HepG2 (cell line): ENCODE results near the gene CEP63. TPM values are rescaled to one million over a fixed set of nuclear protein-coding genes. Genes with fewer than 3 reads are reported as not detected.

ENCODE experiments used
- ATAC-seq: fragments of 200-7000 bp; cut with Tn5 transposase; 3 replicates; pipeline ENCODE4 v1.9.1; 2020; ENCODE audit warnings: mild to moderate bottlenecking, moderate library complexity
- BruUV-seq: library from RNA; stranded (reverse); fragments of 400-500 nt; replicated peaks from 2 replicates; lab custom pipeline; 2021; lab: Mats Ljungman, UMichigan
- CTCF ChIA-PET: fragments of 300-600 bp; formaldehyde crosslinking; extraction: SDS; loops from one replicate; lab custom pipeline; 2021; ENCODE audit warnings: low total read pairs, inconsistent platforms, low intra/inter-chr PET ratio; lab: Yijun Ruan, JAX
- POLR2A ChIA-PET: fragments of 350-600 bp; sonication (Branson Sonifier 250); formaldehyde crosslinking; loops from one replicate; lab custom pipeline; 2020; ENCODE audit warnings: antibody characterized with exemption, inconsistent platforms; lab: Yijun Ruan, JAX
- DNase-seq: peaks from one replicate; pipeline ENCODE4 v3.0.0-alpha.2; 2015; ENCODE audit warnings: low spot score
- FAIRE-seq: peaks from 3 replicates; lab custom pipeline; 2011; peaks lifted over from hg19 to GRCh38; lab: Jason Lieb, UNC
- H2AFZ ChIP-seq: one replicate; pipeline ENCODE4 v1.6.1; 2011; ENCODE audit warnings: low read length, inconsistent platforms
- H3K27ac ChIP-seq: fragments of 300-600 bp; 3 replicates; pipeline ENCODE4 v1.8.0; 2011; ENCODE audit warnings: mixed run types, mild to moderate bottlenecking, mixed read lengths, low read length, inconsistent platforms; ENCODE audit not compliant: insufficient read depth; ENCODE audit errors: extremely low read length
- H3K27me3 ChIP-seq, 2 experiments: fragments of 200-600 bp in 1 of 2; 2 replicates in 1 of 2; 3 replicates in 1 of 2; pipeline versions ENCODE4 v1.6.0 to v1.8.0; 2011; ENCODE audit warnings: low read length in 2 of 2, mild to moderate bottlenecking in 2 of 2, moderate library complexity in 2 of 2, inconsistent platforms in 1 of 2; ENCODE audit not compliant: insufficient read depth in 2 of 2, control insufficient read depth in 1 of 2
- H3K36me3 ChIP-seq, 2 experiments: fragments of 200-600 bp in 1 of 2; replicated peaks in 1 of 2; 2 replicates in 1 of 2; 3 replicates in 1 of 2; pipeline versions ENCODE4 v1.5.1 to v1.8.0; 2011; ENCODE audit warnings: low read length in 2 of 2, inconsistent platforms in 1 of 2; ENCODE audit not compliant: insufficient read depth in 2 of 2, control insufficient read depth in 1 of 2
- H3K4me1 ChIP-seq: 2 replicates; pipeline ENCODE4 v1.5.1; 2012; ENCODE audit warnings: low read length, inconsistent platforms; ENCODE audit not compliant: insufficient read depth
- H3K4me2 ChIP-seq: 2 replicates; pipeline ENCODE4 v1.6.0; 2011; ENCODE audit warnings: low read depth, low read length, inconsistent platforms
- H3K4me3 ChIP-seq, 3 experiments: fragments of 200-600 bp in 1 of 3; sonication (generic), shearing (Covaris generic) in 1 of 3; replicated peaks in 1 of 3; 2 replicates each; pipeline ENCODE4 v1.5.1; 2011 to 2016; ENCODE audit warnings: low read length in 3 of 3, inconsistent platforms in 2 of 3, low read depth in 2 of 3, mild to moderate bottlenecking in 2 of 3, control low read depth in 1 of 3, mixed read lengths in 1 of 3; ENCODE audit not compliant: insufficient read depth in 1 of 3
- H3K79me2 ChIP-seq: one replicate; pipeline ENCODE4 v1.6.1; 2011; ENCODE audit warnings: low read length, inconsistent platforms; ENCODE audit not compliant: insufficient read depth
- H3K9ac ChIP-seq: 2 replicates; pipeline ENCODE4 v1.6.0; 2011; ENCODE audit warnings: mild to moderate bottlenecking, low read depth, low read length, inconsistent platforms; ENCODE audit not compliant: insufficient read depth
- H3K9me3 ChIP-seq: 2 replicates; pipeline ENCODE4 v1.5.1; 2012; ENCODE audit warnings: mild to moderate bottlenecking, low read length
- H4K20me1 ChIP-seq: 2 replicates; pipeline ENCODE4 v1.6.0; 2011; ENCODE audit warnings: inconsistent platforms, mild to moderate bottlenecking, low read length, moderate library complexity; ENCODE audit not compliant: insufficient read depth
- FOXO4 ChIP-seq: sonication (generic); formaldehyde crosslinking; conservative IDR thresholded peaks from 2 replicates; pipeline ENCODE4 v1.8.1; 2023; ENCODE audit warnings: missing genetic modification reagents
- GABPB1 ChIP-seq: IDR thresholded peaks from 2 replicates; pipeline ENCODE4 v1.6.1; 2016; ENCODE audit warnings: mild to moderate bottlenecking, missing genetic modification reagents, moderate library complexity, missing compliant biosample characterization
- HDAC6 ChIP-seq: fragments of 200-600 bp; sonication (generic); IDR thresholded peaks from 2 replicates; pipeline ENCODE4 v1.7.0; 2017; ENCODE audit warnings: mild to moderate bottlenecking, antibody characterized with exemption, low read length, low read depth
- HOXA9 ChIP-seq: sonication (generic); formaldehyde crosslinking; IDR thresholded peaks from 2 replicates; pipeline ENCODE4 v1.8.1; 2022; ENCODE audit warnings: missing genetic modification reagents, mild to moderate bottlenecking, moderate library complexity, borderline replicate concordance
- KDM1A ChIP-seq: IDR thresholded peaks from 2 replicates; pipeline ENCODE4 v1.6.1; 2016; ENCODE audit warnings: missing compliant biosample characterization
- KLF9 ChIP-seq: IDR thresholded peaks from 2 replicates; pipeline ENCODE4 v1.6.1; 2016; ENCODE audit warnings: low read depth
- KMT2B ChIP-seq: IDR thresholded peaks from 2 replicates; pipeline ENCODE4 v1.6.1; 2016; ENCODE audit warnings: missing genetic modification reagents, missing compliant biosample characterization
- SNAPC5 ChIP-seq: sonication (generic); formaldehyde crosslinking; IDR thresholded peaks from 2 replicates; pipeline ENCODE4 v1.8.1; 2023; ENCODE audit warnings: mild to moderate bottlenecking, missing genetic modification reagents, borderline replicate concordance
- SPEN ChIP-seq: sonication (generic); formaldehyde crosslinking; IDR thresholded peaks from 2 replicates; pipeline ENCODE4 v1.5.1; 2020; ENCODE audit warnings: low read depth, mild to moderate bottlenecking, missing genetic modification reagents
- TBL1XR1 ChIP-seq: fragments of 150-350 bp; IDR thresholded peaks from 2 replicates; pipeline ENCODE4 v1.6.1; 2014; ENCODE audit warnings: borderline replicate concordance, low read length; ENCODE audit not compliant: partially characterized antibody
- TFDP2 ChIP-seq: sonication (generic); formaldehyde crosslinking; IDR thresholded peaks from 2 replicates; pipeline ENCODE4 v1.4.0; 2020; ENCODE audit warnings: missing genetic modification reagents
- THYN1 ChIP-seq: sonication (generic); formaldehyde crosslinking; IDR thresholded peaks from 2 replicates; pipeline ENCODE4 v1.8.1; 2023; ENCODE audit warnings: low read depth, mild to moderate bottlenecking, moderate library complexity, missing genetic modification reagents, borderline replicate concordance
- TOPORS ChIP-seq: sonication (generic); formaldehyde crosslinking; IDR thresholded peaks from 2 replicates; pipeline ENCODE4 v1.8.0; 2023; ENCODE audit warnings: mild to moderate bottlenecking, missing genetic modification reagents
- ZNF180 ChIP-seq: sonication (generic); formaldehyde crosslinking; IDR thresholded peaks from 2 replicates; pipeline ENCODE4 v1.4.0; 2020; ENCODE audit warnings: low read depth, missing genetic modification reagents, borderline replicate concordance
- ZNF337 ChIP-seq: sonication (generic); formaldehyde crosslinking; IDR thresholded peaks from 2 replicates; pipeline ENCODE4 v1.5.1; 2020; ENCODE audit warnings: missing genetic modification reagents, low read depth, mild to moderate bottlenecking, borderline replicate concordance
- ZNF432 ChIP-seq: sonication (generic); formaldehyde crosslinking; IDR thresholded peaks from 2 replicates; pipeline ENCODE4 v1.5.0; 2020; ENCODE audit warnings: missing genetic modification reagents, mild to moderate bottlenecking, borderline replicate concordance
- ZNF496 ChIP-seq: sonication (generic); formaldehyde crosslinking; IDR thresholded peaks from 2 replicates; pipeline ENCODE4 v1.8.1; 2023; ENCODE audit warnings: mild to moderate bottlenecking, moderate library complexity, missing genetic modification reagents; ENCODE audit not compliant: insufficient replicate concordance
- ZNF644 ChIP-seq: IDR thresholded peaks from 2 replicates; pipeline ENCODE4 v1.6.1; 2016; ENCODE audit warnings: low read depth
- ZNF816 ChIP-seq: sonication (generic); formaldehyde crosslinking; IDR thresholded peaks from 2 replicates; pipeline ENCODE4 v1.8.0; 2022; ENCODE audit warnings: missing genetic modification reagents, mild to moderate bottlenecking, borderline replicate concordance
- WGBS: methylation state at CpG from one replicate; pipeline ENCODE4 v1.1.6; 2017; ENCODE audit warnings: low lambda C conversion rate; 5-methylcytosine and 5-hydroxymethylcytosine counted together
- in situ Hi-C: cut with HindIII; loops from 2 replicates; pipeline ENCODE4 v1.10.0; 2017; ENCODE audit warnings: low pct_unique_long_range_greater_than_20kb; ENCODE audit not compliant: extremely low pct_ligation_motif_present
- intact Hi-C: fragments of 100-400 bp; cut with micrococcal nuclease; formaldehyde crosslinking; loops from one replicate; pipeline ENCODE4 v1.10.0; 2022; ENCODE audit not compliant: unreplicated experiment
- polyA plus RNA-seq, 8 experiments: library from polyadenylated mRNA; depleted of rRNA in 3 of 8; stranded (reverse) in 7 of 8; unstranded in 1 of 8; fragments of >200 nt; fragmentation: Illumina TruSeq in 4 of 8; extraction: Trizol in 4 of 8; gene quantifications; 2 replicates each; pipeline versions ENCODE4 v1.2.1 to v1.2.3, GENCODE V29; 2011 to 2016; ENCODE audit warnings: low read depth in 4 of 8, missing spikeins in 1 of 8, mixed read lengths in 1 of 8; ENCODE audit not compliant: insufficient read depth in 1 of 8
- total RNA-seq, 5 experiments: library from RNA; depleted of rRNA; stranded (reverse); fragments of >200 nt; fragmentation: Illumina TruSeq; extraction: Trizol; gene quantifications; 2 replicates each; pipeline ENCODE4 v1.2.3, GENCODE V29; 2016; ENCODE audit warnings: low read depth in 1 of 5
- TF ChIP-seq, protein P1 (sequence below): sonication (generic); formaldehyde crosslinking; IDR thresholded peaks from 2 replicates; pipeline ENCODE4 v1.5.0; 2020; ENCODE audit warnings: mild to moderate bottlenecking, missing genetic modification reagents

The CEP63 gene
- total and polyA plus RNA-seq, 2 of the 13 experiments (the other 11 are each of a cell fraction or from before 2014, with no cell fraction given) = 7.2 to 18.4 TPM

DNA sequence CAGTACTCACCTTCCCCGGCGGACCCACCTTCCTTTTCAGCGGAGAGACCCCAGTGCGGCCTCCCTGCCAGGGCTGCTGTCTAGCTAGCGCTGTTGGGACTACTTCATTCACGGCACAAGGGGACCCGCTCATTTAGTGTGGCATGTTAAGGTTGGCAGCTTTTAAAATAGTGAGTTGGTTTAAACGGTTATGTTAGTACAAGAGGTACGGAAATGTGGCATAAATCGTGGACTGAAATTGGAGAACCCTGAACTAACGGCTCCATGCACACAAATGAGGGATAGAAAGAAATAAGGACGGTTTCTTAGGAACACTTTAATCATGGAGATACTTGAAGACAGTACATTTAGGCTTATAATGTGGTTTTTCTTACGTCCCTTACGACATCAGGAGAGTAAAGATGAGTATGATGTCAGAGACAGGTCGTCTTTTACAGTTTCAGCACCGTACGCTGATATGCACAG is 752 bp downstream of the CEP63 start:
- Histone ChIP-seq H4K20me1 (no peaks in the 10 kb centered on the region; the same call in 1 of the 2 replicates), H3K27me3 (no peaks in the 10 kb centered on the region), H3K36me3 (peaks cover 2 to 13% of the 10 kb centered on the region in 2 experiments; a peak in 3 of 5 replicates), H3K4me1 (peaks cover 29% of the 10 kb centered on the region), H3K27ac (peak overlapping the region; percentile 95), H3K79me2 (peaks cover 51% of the 10 kb centered on the region), H3K9ac (peak overlapping the region; percentile 96), H3K4me2 (peak overlapping the region; percentile 86), H3K9me3 (no peaks in the 10 kb centered on the region), H2AFZ (no peak overlapping the region), H3K4me3 (peak overlapping the region; percentile 86 to 89 (median 88))
- DNase-seq (no peak), FAIRE-seq (peak; percentile 18), ATAC-seq (peak; percentile 51)
- BruUV-seq = no TSS peak
- ChIA-PET POLR2A (interaction anchor here (1.1 to 3.4 kb wide), 7 partner anchors 17 to 236 kb away, joined by 3 to 18 read pairs (median 4); partner anchors contain the start of genes AMOTL2 and RYK), CTCF (no interaction called here)
- in situ Hi-C loops = no loop called here
- WGBS = under 1% methylated on average over 14 of the region's 17 CpGs
- intact Hi-C loops = no loop called here
- peak; percentile 5; the same call in 1 of the 2 replicates for TF ChIP-seq TOPORS (CRISPR knock-in tag)
- TF ChIP-seq, protein P1, sequence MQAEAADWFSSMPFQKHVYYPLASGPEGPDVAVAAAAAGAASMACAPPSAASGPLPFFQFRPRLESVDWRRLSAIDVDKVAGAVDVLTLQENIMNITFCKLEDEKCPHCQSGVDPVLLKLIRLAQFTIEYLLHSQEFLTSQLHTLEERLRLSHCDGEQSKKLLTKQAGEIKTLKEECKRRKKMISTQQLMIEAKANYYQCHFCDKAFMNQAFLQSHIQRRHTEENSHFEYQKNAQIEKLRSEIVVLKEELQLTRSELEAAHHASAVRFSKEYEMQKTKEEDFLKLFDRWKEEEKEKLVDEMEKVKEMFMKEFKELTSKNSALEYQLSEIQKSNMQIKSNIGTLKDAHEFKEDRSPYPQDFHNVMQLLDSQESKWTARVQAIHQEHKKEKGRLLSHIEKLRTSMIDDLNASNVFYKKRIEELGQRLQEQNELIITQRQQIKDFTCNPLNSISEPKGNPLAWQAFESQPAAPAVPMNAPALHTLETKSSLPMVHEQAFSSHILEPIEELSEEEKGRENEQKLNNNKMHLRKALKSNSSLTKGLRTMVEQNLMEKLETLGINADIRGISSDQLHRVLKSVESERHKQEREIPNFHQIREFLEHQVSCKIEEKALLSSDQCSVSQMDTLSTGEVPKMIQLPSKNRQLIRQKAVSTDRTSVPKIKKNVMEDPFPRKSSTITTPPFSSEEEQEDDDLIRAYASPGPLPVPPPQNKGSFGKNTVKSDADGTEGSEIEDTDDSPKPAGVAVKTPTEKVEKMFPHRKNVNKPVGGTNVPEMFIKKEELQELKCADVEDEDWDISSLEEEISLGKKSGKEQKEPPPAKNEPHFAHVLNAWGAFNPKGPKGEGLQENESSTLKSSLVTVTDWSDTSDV (CRISPR knock-in tag) = peak; percentile 75; the same call in 1 of the 2 replicates
- no peak for TF ChIP-seq ZNF496 (CRISPR knock-in tag)
- no peak for TF ChIP-seq HDAC6
- TF ChIP-seq GABPB1 (CRISPR knock-in tag) = no peak
- no peak for TF ChIP-seq TFDP2 (CRISPR knock-in tag)
- TF ChIP-seq KDM1A (CRISPR knock-in tag) = no peak
- no peak for TF ChIP-seq HOXA9 (CRISPR knock-in tag)
- TF ChIP-seq ZNF337 (CRISPR knock-in tag) = no peak
- no peak for TF ChIP-seq SNAPC5
- no peak for TF ChIP-seq ZNF644 (CRISPR knock-in tag)
- no peak for TF ChIP-seq KMT2B (CRISPR knock-in tag)
- no peak for TF ChIP-seq ZNF180 (CRISPR knock-in tag)
- TF ChIP-seq THYN1 = no peak
- no peak for TF ChIP-seq ZNF816 (CRISPR knock-in tag)
- TF ChIP-seq SPEN = no peak
- no peak for TF ChIP-seq TBL1XR1
- no peak for TF ChIP-seq FOXO4
- no peak for TF ChIP-seq ZNF432 (CRISPR knock-in tag)
- TF ChIP-seq KLF9 (CRISPR knock-in tag) = no peak
